Measurements from ENCODE around the gene FRAS1.
"Not testable (repeated sequence)": the region's sequence is repeated elsewhere in the genome, so short reads cannot be mapped to it uniquely, and the experiment has no call there.

The FRAS1 gene

DNA sequence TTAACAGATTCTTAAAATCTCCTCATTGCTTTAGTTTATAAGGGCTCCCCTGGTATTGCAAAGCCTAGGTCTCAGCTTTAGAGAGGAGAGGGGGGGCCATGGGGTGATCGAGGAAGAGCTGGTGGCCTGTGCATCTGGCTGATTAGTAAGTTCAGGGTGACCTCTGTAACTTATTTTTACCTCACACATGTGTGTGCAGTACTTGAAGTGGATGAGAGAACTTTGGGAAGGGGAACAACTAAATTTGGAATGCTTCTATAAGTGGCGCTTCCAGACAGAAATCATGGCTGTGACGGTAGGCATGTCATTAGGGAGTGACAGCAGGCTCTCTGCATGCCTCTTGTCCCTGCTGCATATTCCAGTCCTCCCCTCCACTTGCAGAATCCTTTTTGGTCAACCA, 41.9 kb downstream of the FRAS1 start:
- no peak overlapping the region for H3K4me3 ChIP-seq (ENCODE audit: low read depth, low read length)

DNA sequence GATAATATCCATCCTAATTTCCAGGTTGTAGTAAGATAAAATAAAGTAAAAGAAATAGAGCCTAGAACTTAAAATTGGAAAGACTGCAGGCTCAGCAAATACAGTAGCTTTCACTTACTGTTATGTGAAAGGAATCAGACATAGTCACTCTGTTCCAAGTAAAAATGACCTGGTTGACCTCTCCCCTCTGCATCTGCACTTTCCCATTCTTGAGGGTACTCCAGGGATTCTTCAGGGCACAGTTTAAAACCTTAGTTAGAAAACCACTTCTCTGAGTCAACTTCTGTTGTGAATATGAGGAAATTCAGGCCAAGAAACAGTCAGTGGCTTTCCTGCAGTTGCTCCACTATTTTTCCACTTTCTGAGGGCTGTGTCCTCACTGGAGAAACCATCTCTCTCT, 42.9 kb downstream of the FRAS1 start:
- no peak overlapping the region for H3K4me3 ChIP-seq (ENCODE audit: low read depth, low read length)

DNA sequence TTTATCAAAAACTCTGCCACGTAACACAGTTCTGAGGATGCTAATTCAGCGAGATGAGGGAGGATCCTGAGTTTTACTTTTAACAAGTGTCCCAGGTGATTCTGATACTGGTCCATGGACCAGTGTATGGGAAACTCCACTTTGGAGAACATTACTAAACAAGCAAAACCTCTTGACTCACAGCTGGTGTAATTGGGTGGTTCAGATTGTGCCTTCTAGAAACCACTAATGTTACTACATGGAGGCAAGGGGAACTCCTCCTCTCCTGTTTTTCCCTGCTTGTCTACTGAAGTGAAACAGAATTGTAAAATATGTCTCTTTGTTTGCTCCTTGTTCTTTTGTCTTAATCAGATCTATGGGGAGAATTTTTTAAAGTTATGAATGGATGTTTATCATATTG, 62.6 kb downstream of the FRAS1 start:
- H3K4me3 ChIP-seq (ENCODE audit: low read depth, low read length): no peak overlapping the region

DNA sequence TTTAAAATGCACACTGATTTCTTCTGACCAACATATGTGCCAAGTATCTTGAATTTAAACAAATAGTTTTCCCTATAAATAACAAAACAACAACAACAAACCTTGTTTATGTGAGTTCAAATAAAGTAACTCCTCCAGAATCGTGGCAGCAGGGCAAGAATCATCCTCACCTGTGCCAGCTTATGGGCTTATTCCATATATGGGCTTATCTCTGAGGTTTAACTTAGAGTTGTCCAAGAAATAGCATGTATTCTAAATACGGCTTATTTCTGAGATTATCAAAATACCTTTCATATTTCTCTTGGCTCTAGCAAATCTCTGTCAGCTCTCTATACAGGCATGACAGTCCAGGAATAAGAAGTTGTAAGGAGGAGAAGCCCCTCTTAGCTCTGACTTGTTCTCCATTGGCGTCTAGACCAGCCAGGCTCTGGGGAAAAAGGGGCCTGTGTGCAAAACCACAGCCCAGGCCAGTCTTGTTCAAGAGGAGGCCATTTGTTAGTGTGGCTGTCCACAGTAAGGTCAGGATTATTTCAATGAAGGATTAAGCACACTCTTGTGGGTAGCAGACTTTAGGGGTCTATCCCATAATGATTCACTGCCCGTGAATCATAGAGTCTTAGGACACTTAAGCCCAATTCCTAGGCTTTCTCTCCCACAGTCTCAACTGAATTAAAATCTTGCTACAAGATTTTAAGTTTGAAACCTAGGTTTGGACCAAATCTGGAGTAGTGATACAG, 63.2 kb downstream of the FRAS1 start:
- no peak overlapping the region for H3K4me3 ChIP-seq (ENCODE audit: low read depth, low read length)

DNA sequence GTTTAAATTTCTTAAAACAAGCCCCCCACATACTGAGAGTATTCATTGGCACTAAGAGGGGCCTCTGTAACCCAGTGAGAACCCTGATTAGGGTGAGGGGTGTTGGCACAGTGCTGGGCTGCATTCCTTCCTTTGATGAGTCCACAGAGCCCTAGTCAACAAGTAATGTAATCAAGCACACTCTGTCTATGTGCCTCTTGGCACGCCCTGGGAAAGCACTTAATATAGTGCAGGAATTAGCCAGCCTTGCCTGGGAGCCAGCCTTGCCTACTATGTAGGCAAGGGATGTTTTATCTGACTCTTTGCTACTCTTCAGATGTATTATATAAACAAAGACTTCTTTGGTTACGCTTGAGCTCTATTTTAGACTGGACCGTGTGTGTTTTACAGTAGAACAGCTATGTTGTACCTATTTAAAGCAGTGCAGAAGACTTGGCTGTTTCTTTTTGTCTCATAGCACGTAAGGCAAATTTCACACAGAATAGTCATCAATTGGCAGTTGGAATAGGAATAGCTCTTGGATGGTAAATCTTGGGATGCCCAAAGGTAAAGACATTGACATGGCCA, 64.3 kb downstream of the FRAS1 start:
- no peak overlapping the region for H3K4me3 ChIP-seq (ENCODE audit: low read depth, low read length)

DNA sequence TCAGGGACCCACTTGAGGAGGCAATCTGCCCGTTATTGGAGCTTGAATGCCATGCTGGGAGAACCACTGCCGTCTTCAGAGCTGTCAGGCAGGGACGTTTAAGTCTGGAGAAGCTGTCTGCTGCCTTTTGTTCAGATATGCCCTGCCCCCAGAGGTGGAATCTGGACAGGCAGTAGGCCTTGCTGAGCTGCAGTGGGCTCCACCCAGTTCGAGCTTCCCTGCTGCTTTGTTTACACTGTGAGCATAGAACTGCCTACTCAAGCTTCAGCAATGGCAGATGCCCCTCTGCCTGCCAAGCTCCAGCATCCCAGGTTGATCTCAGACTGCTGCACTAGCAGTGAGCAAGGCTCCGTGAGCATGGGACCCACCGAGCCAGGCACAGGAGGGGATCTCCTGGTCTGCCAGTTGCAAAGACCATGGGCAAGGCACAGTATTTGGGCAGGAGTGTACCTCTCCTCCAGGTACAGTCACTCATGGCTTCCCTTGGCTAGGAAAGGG, 68.8 kb downstream of the FRAS1 start:
- not testable (repeated sequence) for H3K4me3 ChIP-seq (ENCODE audit: low read depth, low read length)

DNA sequence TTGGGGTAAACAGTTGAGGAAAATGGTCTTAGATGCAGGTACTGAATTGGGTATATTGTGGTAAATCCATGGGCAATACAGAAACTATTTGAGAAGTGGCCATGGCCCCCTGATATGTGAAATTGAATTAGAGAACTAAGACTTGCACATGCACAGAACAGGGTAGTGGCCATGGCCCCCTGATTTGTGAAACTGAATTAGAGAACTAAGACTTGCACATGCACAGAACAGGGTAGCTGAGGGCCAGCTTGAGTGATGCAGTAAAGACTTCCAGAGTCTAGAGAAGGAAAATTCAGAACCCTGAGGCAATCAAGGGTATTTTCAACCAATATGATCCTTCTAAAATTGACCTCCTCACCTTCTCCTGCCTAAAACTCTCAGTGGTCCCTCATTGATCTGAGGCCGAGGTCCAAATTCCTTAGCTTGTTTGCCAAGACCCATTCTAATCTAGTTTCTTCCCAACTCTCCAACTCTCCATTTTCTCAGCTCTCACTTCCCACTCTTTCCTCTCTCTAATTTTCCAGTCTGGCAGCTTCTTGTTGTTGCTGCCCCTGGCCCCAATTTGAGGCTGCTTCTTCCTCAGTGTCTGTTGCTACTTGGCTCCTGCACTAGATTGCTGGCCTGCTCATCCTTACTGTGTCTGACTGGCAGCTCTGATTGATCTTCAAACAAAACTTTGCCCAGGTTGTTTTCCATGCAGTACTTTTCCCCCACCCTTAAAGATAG, 72.4 kb downstream of the FRAS1 start:
- no peak overlapping the region for H3K4me3 ChIP-seq (ENCODE audit: low read depth, low read length)

DNA sequence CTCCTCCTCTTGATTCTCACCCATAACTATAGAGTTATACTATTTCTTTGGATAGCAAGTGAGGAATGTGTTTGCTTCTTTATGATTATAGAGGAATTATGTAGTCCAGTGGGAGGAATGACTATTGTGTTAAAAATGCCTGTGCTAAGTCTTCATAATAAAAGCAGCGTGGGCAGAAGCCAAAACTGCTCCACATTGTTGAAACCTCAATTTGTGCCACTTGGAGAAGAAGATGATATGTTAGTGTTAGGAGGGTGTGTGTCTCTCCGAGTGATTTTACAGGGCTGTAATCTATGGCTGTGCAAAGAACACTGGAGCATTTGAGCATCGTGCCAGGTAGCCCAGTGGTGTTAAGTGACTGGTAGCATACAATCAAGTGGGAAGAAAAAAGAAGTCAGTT, 74.3 kb downstream of the FRAS1 start:
- H3K4me3 ChIP-seq (ENCODE audit: low read depth, low read length): no peak overlapping the region

DNA sequence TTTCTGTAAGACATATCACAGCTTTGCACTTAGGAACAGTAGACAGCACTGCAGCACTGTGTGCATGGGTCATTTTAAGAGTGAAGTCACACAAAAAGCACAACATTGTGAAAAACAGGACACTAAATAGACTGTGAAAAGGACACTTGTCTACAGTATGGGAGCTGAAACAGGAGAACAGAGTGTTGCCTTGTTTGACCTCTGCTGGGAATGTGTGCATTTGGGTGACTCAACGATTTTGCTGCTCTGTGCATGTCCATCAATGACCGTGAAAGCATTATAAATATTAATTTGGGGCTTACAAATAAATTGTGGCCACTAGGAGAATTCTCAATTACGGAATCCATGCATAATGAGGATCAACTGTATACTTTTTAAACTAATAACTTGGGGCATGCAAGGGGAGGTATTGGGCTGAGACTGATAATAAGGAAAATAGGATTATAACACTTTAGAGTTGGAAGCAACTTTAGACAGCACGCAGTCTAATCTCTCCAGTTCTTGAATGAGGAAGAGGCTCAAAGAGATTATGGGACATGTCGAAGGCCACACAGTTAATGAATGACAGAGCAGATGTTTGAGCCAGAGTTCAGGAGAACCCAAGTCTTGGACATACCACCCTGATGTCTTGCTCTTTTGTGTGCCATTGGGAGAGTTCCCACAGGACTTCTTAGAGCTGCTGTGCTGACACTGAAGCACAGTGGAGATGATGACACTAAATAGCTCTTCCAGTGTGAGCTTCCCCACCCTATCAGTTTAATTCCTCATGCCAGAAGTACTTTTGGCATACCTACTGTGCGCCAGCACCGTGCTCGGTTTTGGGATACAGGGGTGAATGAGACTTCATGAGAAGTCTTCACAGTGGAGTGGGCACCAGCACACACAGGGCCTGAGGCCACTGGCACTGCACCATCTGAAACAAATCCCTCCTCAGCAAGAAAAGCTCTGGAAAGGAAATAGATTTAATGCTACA, 79.3 kb downstream of the FRAS1 start:
- no peak overlapping the region for H3K4me3 ChIP-seq (ENCODE audit: low read depth, low read length)

DNA sequence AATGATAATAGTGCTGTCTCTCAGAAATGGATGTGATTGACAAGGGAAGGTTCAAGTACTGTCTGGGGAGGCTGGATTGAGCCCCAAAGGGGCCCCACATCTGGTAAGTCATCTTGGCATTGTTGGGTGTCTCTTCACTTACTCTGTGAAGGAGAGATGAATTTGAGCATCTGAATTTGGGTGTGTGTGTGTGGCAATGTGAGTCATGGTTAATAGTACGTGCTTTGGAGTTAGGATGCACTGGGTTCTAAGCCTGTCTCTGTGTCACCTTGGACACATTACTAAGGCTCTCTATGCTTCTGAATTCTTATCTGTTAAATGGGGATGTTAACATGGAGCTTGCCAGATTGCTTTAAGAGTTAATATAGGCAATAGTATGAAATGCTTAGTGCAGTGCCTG, 80.4 kb downstream of the FRAS1 start:
- H3K4me3 ChIP-seq (ENCODE audit: low read depth, low read length): no peak overlapping the region

DNA sequence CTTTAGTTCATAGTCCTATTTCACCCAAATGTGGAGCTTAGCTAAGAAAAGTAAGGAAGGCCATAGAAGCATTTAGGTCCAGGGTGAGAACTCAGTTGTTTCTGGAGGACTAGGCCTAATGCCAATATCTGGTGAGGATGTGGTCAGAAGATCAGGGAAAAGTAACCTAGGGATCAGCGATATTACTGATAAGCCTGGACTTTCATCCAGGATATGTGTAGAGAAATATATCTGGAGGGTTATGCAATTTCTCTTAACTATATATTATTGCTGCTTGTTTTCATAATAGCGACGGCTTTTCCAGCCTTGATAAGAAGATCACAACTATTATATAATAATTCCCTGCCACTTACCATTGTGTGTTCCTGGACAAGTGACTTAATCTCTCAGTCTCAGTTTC, 81.1 kb downstream of the FRAS1 start:
- no peak overlapping the region for H3K4me3 ChIP-seq (ENCODE audit: low read depth, low read length)

DNA sequence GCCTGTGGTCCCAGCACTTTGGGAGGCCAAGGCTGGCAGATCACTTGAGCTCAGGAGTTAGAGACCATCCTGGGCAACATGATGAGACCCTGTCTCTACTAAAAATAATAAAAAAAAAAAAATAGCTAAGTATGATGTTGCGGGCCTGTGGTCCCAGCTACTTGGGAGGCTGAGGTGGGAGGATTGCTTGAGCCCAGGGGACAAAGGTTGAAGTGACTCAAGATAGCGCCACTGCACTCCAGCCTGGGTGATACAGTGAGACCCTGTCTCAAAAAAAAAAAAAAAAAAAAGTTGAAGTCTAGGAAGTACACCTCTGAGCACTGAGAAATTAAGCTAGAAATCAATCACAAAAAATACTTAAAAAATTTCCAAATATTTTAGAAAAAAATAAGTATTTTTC, 86.5 kb downstream of the FRAS1 start:
- H3K4me3 ChIP-seq (ENCODE audit: low read depth, low read length): no peak overlapping the region

DNA sequence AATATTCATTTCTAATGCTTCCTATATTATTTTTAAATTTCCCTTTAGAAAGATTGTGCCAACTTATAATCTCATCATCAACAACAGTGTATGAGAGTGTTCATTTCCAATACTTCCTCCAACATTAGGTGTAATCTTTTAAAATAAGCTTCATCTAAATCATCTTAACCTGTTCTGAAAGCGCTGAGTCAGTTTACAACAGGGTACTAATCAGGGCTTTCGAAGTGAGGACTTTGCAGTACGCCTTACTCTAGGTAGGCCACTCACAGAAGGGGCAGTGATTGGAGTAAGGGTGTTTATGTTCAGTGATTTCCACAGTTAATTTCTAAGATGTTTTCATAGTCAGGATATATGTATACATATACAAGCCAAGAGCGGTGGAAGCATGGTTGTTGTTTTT, 87.9 kb downstream of the FRAS1 start:
- H3K4me3 ChIP-seq (ENCODE audit: low read depth, low read length): no peak overlapping the region

DNA sequence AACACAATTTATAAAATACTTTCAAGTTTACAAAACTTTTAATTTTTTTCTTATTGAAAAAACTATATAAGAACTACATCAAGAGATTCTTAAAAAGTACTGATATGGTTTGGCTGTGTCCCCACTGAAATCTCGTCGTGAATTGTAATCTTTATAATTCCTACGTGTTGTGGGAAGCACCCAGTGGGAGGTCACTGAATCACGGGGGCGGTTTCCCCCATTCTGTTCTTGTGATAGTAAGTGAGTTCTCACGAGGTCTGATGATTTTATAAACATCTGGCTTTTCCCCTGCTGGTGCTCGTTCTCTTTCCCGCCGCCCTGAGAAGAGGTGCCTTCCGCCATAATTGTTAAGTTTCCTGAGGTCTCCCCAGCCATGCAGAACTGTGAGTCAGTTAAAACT, 88.5 kb downstream of the FRAS1 start:
- no peak overlapping the region for H3K4me3 ChIP-seq (ENCODE audit: low read depth, low read length)

DNA sequence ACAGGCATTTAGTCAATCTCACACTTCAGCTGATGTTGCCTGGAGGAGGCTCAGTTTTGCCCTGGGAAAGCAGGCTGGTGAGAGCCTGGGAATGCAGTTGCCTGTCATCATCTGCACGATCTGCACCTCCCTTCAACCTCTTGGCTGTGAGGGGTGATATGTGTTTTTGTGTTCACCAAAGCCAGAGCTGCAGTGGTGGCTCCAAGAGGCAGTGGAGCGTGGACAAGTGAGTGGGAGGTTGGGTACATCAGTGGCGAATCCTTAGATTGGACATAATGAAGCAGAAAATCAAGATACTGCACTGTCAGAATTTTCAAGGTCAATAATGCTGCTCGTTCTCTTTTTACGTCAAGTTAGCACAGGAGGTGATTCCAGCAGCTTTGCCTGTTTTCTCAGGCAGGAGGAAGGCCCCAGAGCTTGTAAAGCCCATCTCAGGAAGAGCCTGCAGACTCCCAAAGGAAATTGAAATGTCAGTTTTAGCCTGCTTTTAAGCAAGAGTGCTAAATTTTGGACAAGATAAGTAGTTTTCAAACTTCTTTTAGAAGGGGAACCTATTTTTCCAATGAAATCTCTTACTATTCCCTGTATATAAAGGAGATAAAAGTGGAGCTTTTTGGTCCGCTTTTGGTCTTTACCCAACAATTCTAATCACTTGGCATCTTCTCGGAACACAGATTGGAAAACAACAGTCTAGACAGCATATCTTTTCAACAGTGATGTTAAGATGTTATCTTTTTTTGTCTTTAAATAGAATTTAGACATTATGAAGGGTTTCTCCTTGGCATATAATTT, 92.8 kb downstream of the FRAS1 start:
- H3K4me3 ChIP-seq (ENCODE audit: low read depth, low read length): no peak overlapping the region

DNA sequence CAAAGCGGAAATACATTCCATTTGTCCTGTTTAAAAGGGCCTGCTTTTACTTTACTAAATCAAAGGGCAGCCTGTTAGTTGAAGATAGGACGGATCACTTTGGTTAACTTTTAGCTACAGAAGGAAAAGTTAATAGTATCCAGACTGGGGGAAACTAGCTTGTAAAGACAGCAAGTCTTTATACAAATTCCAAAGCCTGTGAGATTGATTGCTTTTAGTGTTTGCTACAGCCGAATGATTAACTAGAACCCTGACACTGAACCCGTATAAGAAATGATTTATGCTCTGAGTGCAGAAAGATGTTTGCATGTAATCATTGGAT, 93.4 kb downstream of the FRAS1 start:
- H3K4me3 ChIP-seq (ENCODE audit: low read depth, low read length): no peak overlapping the region

DNA sequence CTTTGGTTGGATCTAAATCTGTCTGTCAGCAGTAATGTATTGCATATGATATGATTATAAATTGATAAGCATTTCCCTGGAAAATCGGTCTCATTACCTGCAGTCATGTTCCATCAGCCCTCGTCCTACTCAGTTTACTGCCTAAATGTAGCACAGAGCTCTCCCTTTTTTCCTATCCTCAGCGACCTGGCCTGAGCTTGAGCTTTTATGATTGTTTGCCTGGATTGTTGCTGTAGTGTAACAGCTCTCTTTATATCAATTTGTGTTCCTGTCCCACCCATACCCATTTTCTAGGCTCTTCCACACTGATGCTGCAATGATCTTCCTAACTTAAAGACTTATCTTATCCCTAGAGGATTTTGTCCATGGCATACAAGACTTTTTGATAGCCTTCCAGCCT, 95.7 kb downstream of the FRAS1 start:
- no peak overlapping the region for H3K4me3 ChIP-seq (ENCODE audit: low read depth, low read length)

DNA sequence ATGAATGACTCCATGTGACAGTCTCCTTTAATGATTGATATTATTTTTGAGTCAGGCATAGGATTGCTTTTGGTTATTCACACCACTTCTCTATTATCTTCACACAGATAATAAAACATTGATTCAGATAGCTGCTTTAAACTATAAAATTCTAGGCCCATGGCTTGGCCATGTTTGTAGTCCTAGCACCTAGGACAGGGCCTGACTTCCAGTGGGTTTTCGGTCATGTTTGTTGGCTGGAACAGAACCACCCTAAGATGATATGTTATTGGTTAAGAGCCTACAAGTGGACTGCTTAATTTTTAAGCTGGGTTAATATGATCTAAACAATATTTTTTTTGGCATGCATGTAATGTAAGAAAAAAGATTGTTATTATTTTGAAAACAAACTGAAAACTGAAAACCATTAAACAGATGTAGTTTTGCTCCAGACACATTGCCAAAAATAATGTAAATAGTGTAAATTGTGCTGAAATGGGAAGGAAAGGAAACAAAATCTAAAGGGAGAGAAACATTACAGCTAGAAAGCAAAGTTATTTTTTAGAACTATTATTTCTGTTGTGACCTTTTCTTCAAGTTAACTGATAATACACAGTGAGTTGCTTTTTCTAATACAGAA, 98.0 kb downstream of the FRAS1 start:
- H3K4me3 ChIP-seq (ENCODE audit: low read depth, low read length): no peak overlapping the region

DNA sequence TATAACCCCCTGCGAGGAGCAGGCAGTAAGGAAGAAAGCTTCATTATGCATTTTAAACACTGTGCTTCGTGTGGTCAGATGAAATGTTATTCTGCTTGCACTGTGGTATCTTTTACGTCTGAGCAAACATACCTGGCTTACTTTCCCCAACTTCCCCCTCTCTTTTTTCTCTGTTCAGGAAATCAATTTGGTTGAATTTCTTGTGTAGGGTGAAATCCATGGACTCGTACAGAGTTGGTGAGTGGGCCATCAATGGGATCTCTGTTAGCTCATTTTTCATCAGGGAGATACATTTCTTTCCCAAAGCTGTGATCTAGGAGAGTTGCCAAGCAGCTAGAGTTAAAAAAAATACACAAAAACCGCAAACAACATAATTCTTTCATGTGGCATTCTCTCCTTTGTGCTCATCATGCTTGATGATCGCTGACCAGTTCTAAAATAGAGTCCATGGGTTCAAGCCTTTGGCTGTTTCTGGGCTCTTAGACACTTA, 98.5 kb downstream of the FRAS1 start:
- H3K4me3 ChIP-seq (ENCODE audit: low read depth, low read length): no peak overlapping the region

DNA sequence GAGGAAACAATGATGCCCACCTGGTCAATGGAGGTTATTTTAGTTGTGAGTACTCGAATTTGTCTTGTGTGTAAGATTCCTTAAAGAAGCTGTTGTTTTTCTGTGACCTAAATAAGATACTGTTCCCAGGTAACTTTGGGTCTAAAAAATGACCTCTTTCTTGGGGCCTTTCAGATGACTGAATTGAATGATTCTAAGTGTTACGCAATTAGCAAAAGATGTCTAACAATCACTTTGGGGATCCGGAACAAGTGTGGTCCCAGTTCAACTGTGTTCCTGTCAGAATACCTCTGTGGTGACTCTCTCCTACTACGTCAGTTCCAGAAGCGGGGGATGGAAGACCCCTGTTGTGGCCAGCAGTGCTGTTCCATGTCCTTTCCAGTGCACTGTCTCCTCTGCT, 99.4 kb downstream of the FRAS1 start:
- no peak overlapping the region for H3K4me3 ChIP-seq (ENCODE audit: low read depth, low read length)

All from iPS-11a (cell line).